ENCODE data around the gene MAN2B2.

DNA sequence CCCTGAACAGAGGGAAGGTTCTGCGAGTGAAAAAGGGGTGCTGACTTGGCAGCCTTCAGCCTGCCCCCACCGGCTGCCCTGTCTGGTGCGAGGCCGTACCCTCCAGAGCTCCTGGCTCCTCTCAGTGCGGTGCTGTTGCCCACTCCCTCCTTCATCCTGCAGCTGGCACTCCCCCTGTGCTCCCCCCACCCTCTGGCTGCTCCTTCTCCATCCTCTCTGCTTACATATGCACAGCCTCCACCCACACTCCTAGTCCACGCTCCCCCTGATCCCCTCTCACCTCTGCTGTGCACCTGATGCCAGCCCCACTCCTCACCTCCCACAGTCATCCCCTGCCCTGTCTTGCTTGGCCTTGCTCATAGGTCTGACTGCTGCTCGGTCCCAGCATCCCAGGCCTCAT lies 9.9 kb downstream of the MAN2B2 start:
- TF ChIP-seq, protein P1, sequence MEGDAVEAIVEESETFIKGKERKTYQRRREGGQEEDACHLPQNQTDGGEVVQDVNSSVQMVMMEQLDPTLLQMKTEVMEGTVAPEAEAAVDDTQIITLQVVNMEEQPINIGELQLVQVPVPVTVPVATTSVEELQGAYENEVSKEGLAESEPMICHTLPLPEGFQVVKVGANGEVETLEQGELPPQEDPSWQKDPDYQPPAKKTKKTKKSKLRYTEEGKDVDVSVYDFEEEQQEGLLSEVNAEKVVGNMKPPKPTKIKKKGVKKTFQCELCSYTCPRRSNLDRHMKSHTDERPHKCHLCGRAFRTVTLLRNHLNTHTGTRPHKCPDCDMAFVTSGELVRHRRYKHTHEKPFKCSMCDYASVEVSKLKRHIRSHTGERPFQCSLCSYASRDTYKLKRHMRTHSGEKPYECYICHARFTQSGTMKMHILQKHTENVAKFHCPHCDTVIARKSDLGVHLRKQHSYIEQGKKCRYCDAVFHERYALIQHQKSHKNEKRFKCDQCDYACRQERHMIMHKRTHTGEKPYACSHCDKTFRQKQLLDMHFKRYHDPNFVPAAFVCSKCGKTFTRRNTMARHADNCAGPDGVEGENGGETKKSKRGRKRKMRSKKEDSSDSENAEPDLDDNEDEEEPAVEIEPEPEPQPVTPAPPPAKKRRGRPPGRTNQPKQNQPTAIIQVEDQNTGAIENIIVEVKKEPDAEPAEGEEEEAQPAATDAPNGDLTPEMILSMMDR (IDR thresholded peaks at IDR 0.05), result no peak
- TF ChIP-seq POLR2AphosphoS5 (IDR thresholded peaks at IDR 0.05), result no peak
- TF ChIP-seq POLR2A (IDR thresholded peaks at IDR 0.05), result no peak

All from breast epithelium (tissue), 3 donors.